A549 (cell line): ENCODE data around the gene NPAS1. TPM values are rescaled to one million over a fixed set of nuclear protein-coding genes. Genes with fewer than 3 reads are reported as not detected.

Experiments
- ATAC-seq, 2 experiments: fragments of 200-7000 bp in 1 of 2; fragments of >200 bp in 1 of 2; cut with Nextera tagmentation in 1 of 2; cut with Tn5 transposase in 1 of 2; 3 replicates each; pipeline versions ENCODE4 v1.8.0 to v1.9.1; 2018 to 2020; ENCODE audit warnings: mild to moderate bottlenecking in 1 of 2, moderate library complexity in 1 of 2
- CTCF ChIA-PET: fragments of 300-600 bp; sonication (Branson Sonifier 250); formaldehyde crosslinking; extraction: SDS; loops from one replicate; lab custom pipeline; 2021; ENCODE audit warnings: antibody characterized with exemption, inconsistent platforms; lab: Yijun Ruan, JAX
- POLR2A ChIA-PET: fragments of 350-600 bp; formaldehyde crosslinking; extraction: SDS; loops from one replicate; lab custom pipeline; 2021; ENCODE audit warnings: antibody characterized with exemption, inconsistent platforms; lab: Yijun Ruan, JAX
- DNase-seq, 2 experiments: peaks; one replicate each; pipeline versions ENCODE4 v3.0.0 to v3.0.0-alpha.2; 2011 to 2016; ENCODE audit warnings: low read depth in 1 of 2, low spot score in 1 of 2
- FAIRE-seq: peaks from 2 replicates; lab custom pipeline; 2011; peaks lifted over from hg19 to GRCh38; lab: Jason Lieb, UNC
- H3K27ac ChIP-seq, 2 experiments: fragments of >200 bp; sonication (Bioruptor Twin); formaldehyde crosslinking; 3 replicates each; pipeline ENCODE4 v1.5.1; 2016 to 2017
- H3K4me1 ChIP-seq: fragments of >200 bp; sonication (Bioruptor Twin); formaldehyde crosslinking; 3 replicates; pipeline ENCODE4 v1.6.1; 2016
- H3K4me2 ChIP-seq: fragments of >200 bp; sonication (Bioruptor Twin); formaldehyde crosslinking; 3 replicates; pipeline ENCODE4 v1.6.1; 2016
- H3K4me3 ChIP-seq: fragments of >200 bp; sonication (Bioruptor Twin); formaldehyde crosslinking; 3 replicates; pipeline ENCODE4 v1.5.1; 2016
- H3K9me3 ChIP-seq: fragments of >200 bp; sonication (Bioruptor Twin); formaldehyde crosslinking; 3 replicates; pipeline ENCODE4 v1.6.1; 2016
- ATOH8 ChIP-seq: fragments of 250-450 bp; sonication (Bioruptor Pico); IDR thresholded peaks from 2 replicates; pipeline ENCODE4 v1.5.0; 2020; ENCODE audit warnings: low read depth, mild to moderate bottlenecking, moderate library complexity
- BHLHE40 ChIP-seq: IDR thresholded peaks from 2 replicates; pipeline ENCODE4 v1.6.1; 2012; ENCODE audit warnings: low read depth, low read length, inconsistent platforms
- CBX8 ChIP-seq: fragments of 200-600 bp; sonication (generic); IDR thresholded peaks from 2 replicates; pipeline ENCODE4 v1.6.1; 2016
- CHD2 ChIP-seq: fragments of 150-350 bp; IDR thresholded peaks from 2 replicates; pipeline ENCODE4 v1.6.1; 2014; ENCODE audit warnings: low read length; ENCODE audit not compliant: partially characterized antibody
- FOSB ChIP-seq: fragments of 250-450 bp; sonication (Bioruptor Pico); IDR thresholded peaks from 2 replicates; pipeline ENCODE4 v1.5.0; 2020; ENCODE audit warnings: mild to moderate bottlenecking, moderate library complexity
- GATA3 ChIP-seq: IDR thresholded peaks from 2 replicates; pipeline ENCODE4 v1.6.1; 2012; ENCODE audit warnings: borderline replicate concordance
- HEYL ChIP-seq: fragments of 250-450 bp; sonication (Bioruptor Pico); IDR thresholded peaks from 2 replicates; pipeline ENCODE4 v1.8.0; 2021; ENCODE audit warnings: mild to moderate bottlenecking, moderate library complexity
- HOXB13 ChIP-seq: fragments of 250-450 bp; sonication (Bioruptor Pico); IDR thresholded peaks from 2 replicates; pipeline ENCODE4 v1.5.0; 2020; ENCODE audit warnings: low read depth, mild to moderate bottlenecking, moderate library complexity
- JUN ChIP-seq, 2 experiments: fragments of >200 bp; sonication (Bioruptor Twin); formaldehyde crosslinking; IDR thresholded peaks; 2 replicates in 1 of 2; 3 replicates in 1 of 2; pipeline ENCODE4 v1.6.1; 2016 to 2017
- PBX3 ChIP-seq: IDR thresholded peaks from 2 replicates; pipeline ENCODE4 v1.6.1; 2012
- POLR2AphosphoS2 ChIP-seq: conservative IDR thresholded peaks from 2 replicates; pipeline ENCODE4 v1.6.1; 2012; ENCODE audit warnings: low read length, improper control_type of control experiment, inconsistent platforms
- RARB ChIP-seq: fragments of 250-450 bp; sonication (Bioruptor Pico); IDR thresholded peaks from 2 replicates; pipeline ENCODE4 v1.8.0; 2021; ENCODE audit warnings: mild to moderate bottlenecking, moderate library complexity
- RCOR1 ChIP-seq: fragments of 150-350 bp; IDR thresholded peaks from 2 replicates; pipeline ENCODE4 v1.6.1; 2014; ENCODE audit warnings: antibody characterized with exemption, low read length, low read depth
- RFX5 ChIP-seq: fragments of 450-650 bp; IDR thresholded peaks from 2 replicates; pipeline ENCODE4 v1.7.1; 2014; ENCODE audit warnings: antibody characterized with exemption, mild to moderate bottlenecking, moderate library complexity
- RNF2 ChIP-seq: fragments of 200-600 bp; sonication (generic); IDR thresholded peaks from 2 replicates; pipeline ENCODE4 v1.6.1; 2016; ENCODE audit warnings: low read depth, mild to moderate bottlenecking, antibody characterized with exemption, moderate library complexity, borderline replicate concordance
- SMC3 ChIP-seq: fragments of >200 bp; sonication (Bioruptor Twin); formaldehyde crosslinking; IDR thresholded peaks from 3 replicates; pipeline ENCODE4 v1.6.1; 2018; ENCODE audit warnings: inconsistent platforms
- TFCP2L1 ChIP-seq: fragments of 250-450 bp; sonication (Bioruptor Pico); IDR thresholded peaks from 2 replicates; pipeline ENCODE4 v1.5.0; 2021; ENCODE audit warnings: mild to moderate bottlenecking
- ZC3H11A ChIP-seq: fragments of 450-650 bp; IDR thresholded peaks from 2 replicates; pipeline ENCODE4 v1.6.1; 2014; ENCODE audit warnings: antibody characterized with exemption, mild to moderate bottlenecking
- WGBS: methylation state at CpG from one replicate; pipeline ENCODE4 v1.1.6; 2017; ENCODE audit errors: missing lambda C conversion rate; 5-methylcytosine and 5-hydroxymethylcytosine counted together
- polyA plus RNA-seq, 4 experiments: library from polyadenylated mRNA; depleted of rRNA in 3 of 4; stranded (reverse); fragments of >200 nt; fragmentation: RNase III in 1 of 4; extraction: RNeasy Plus Mini Kit Qiagen cat#74134 plus additional on column Dnase treatment in 1 of 4; gene quantifications; 2 replicates in 3 of 4; 3 replicates in 1 of 4; pipeline ENCODE4 v1.2.3, GENCODE V29; 2011 to 2017
- TF ChIP-seq, protein P1 (sequence below): fragments of 450-650 bp; IDR thresholded peaks from 2 replicates; pipeline ENCODE4 v1.6.1; 2014; ENCODE audit warnings: antibody characterized with exemption

Gene NPAS1
- polyA plus RNA-seq, 2 of the 4 experiments (the other 2 are of a cell fraction), result 1.5 to 2.3 TPM

DNA sequence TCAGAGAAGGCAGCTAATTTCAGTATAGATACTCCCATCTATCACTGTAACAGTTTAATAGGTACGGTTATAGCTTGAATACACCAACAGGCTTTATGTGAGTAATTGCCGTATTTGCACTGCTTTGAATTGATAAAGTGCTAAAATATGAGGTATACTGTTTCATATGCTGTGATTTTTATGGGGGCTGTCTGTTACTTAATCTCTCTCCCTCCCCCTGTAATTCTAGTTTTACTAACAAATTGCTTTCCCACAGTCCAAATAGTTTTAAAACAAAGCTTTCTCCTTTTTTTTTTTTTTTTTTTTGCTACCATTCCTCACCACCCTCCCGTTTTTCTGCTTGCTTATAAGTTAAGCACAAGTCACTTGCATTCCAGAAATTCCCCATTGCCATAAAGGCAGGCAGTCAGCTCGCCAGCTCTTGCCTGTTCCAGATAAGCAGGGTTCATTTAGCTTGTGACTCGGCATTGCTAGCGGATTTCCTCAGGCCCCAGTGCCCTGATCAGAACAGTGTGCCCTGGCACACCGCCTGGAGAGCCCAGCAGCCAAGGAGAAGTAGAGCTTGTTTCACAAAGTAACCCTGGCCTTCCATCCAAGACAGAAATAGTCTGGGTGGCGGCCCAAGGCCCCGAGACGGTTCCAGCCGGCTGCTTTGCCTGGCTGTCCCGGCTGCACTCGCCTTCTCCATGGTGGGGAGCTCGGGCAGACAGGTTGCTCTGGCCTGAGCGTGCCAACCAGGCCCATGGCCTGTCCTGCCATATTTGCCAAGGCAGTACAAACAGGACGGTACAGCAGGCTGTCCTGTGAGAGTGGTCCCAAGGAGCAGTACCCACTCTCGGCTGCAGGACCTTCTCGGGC, 43.5 kb upstream of the NPAS1 start (continued):
- TF ChIP-seq HOXB13, result no peak
- no peak for TF ChIP-seq POLR2AphosphoS2

GRCh38 chr19:46976845-46977320, 42.8 kb upstream of the NPAS1 start:
- no peaks in the 10 kb centered on the region for H3K9me3 ChIP-seq
- peaks cover 38% of the 10 kb centered on the region for H3K4me1 ChIP-seq
- FAIRE-seq, result no peak
- H3K27ac ChIP-seq, result peak overlapping the region; percentile 61 to 76
- H3K4me3 ChIP-seq, result no peak overlapping the region
- no peak for DNase-seq
- peak overlapping the region; percentile 64 for H3K4me2 ChIP-seq
- POLR2A ChIA-PET, result no interaction called here
- TF ChIP-seq ATOH8 (no peak), HOXB13 (no peak), BHLHE40 (no peak), ZC3H11A (no peak), FOSB (CRISPR knock-in tag) (no peak), RFX5 (no peak), SMC3 (no peak), RARB (CRISPR knock-in tag) (no peak), CHD2 (no peak), PBX3 (no peak), HEYL (CRISPR knock-in tag) (no peak), GATA3 (no peak)
- TF ChIP-seq, protein P1, sequence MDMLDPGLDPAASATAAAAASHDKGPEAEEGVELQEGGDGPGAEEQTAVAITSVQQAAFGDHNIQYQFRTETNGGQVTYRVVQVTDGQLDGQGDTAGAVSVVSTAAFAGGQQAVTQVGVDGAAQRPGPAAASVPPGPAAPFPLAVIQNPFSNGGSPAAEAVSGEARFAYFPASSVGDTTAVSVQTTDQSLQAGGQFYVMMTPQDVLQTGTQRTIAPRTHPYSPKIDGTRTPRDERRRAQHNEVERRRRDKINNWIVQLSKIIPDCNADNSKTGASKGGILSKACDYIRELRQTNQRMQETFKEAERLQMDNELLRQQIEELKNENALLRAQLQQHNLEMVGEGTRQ, result no peak
- TF ChIP-seq, all 56 proteins: peak for 0
- peak; percentile 8 to 47; a peak in 3 of 6 replicates for ATAC-seq
- WGBS, result 72% methylated on average over 8 of the region's 8 CpGs
- CTCF ChIA-PET, result interaction anchor here (0.5 to 11.5 kb wide), 12 partner anchors 11 to 272 kb away, joined by 3 to 156 read pairs (median 4); no protein-coding TSS in a partner anchor

DNA sequence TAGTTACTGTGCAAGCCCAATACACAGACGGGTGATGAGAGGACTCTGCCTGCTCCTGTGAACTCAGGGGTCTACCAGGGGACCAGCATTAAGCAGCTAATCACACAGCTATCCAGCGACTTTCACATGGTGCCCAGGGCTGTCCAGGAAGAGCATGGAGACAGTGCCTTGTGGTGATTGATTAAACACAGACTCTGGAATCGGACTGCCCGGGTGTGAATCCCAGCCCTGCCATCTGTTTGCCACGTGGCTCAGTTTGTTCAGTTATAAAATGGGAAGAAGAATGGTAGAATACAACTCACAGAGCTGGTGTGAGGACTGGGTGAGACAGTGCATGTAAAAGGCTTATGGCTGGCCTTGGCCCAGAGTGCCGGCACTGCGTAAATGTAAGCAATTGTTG, 42.1 kb upstream of the NPAS1 start:
- H3K27ac ChIP-seq, result peak overlapping the region; percentile 61 to 76; a peak in 4 of 6 replicates

DNA sequence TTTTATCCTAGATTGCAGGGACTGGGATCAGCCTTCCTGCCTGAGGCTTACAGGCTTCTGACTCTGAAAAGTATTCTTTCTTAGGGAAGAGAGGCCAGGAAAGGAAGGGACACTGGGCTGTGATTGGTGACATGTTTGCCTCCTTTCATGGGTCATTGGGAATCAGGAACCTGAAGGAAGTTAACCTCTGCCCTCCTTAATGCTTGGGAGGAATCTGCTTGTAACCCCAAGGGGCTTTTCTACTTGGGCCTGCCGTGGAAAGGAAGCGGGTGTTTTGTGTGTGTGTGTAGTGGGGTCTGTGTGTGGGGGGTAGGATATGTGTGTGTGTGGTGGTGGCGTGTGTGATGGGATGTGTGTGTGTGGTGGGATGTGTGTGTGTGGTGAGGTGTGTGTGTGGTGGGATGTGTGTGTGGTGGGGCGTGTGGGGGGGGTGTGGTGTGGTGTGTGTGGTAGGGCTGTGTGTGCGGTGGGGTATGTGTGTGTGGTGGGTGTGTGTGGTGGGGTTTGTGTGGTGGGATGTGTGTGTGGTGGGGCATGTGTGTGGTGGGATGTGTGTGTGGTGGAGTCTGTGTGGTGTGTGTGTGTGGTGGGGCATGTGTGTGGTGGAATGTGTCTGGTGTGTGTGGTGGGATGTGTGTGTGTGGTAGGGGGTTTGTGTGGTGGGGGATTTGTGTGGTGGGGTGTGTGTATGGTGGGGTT, 41.3 kb upstream of the NPAS1 start:
- ATAC-seq (no peak), FAIRE-seq (no peak)
- CTCF ChIA-PET, result interaction anchor here (1.6 to 11.5 kb wide), 4 partner anchors 10 to 98 kb away, joined by 3 to 156 read pairs (median 6); no protein-coding TSS in a partner anchor

More for the DNA sequence above, 42.1 kb upstream of the NPAS1 start:
- no peak for DNase-seq
- TF ChIP-seq RCOR1, result no peak
- Histone ChIP-seq H3K4me3 (no peak overlapping the region), H3K4me2 (no peak overlapping the region; the same call in 2 of the 3 replicates), H3K4me1 (peaks cover 44% of the 10 kb centered on the region), H3K9me3 (no peaks in the 10 kb centered on the region)
- ChIA-PET CTCF (interaction anchor here (0.7 to 11.5 kb wide), 8 partner anchors 11 to 273 kb away, joined by 3 to 156 read pairs (median 4); no protein-coding TSS in a partner anchor), POLR2A (no interaction called here)
- FAIRE-seq, result no peak
- ATAC-seq, result no peak; a peak in 1 of 6 replicates
- 80% methylated on average over 7 of the region's 7 CpGs for WGBS

More for the DNA sequence above, 41.3 kb upstream of the NPAS1 start:
- peaks cover 52% of the 10 kb centered on the region for H3K4me1 ChIP-seq
- no peak for DNase-seq
- TF ChIP-seq JUN (IDR thresholded peaks at IDR 0.05), result no peak
- no peak for TF ChIP-seq CBX8
- no peak for TF ChIP-seq RNF2
- no peak for TF ChIP-seq TFCP2L1 (CRISPR knock-in tag)
- TF ChIP-seq HOXB13, result no peak
- TF ChIP-seq, all 56 proteins: peak for 0
- 96% methylated on average over 5 of the region's 5 CpGs for WGBS
- H3K4me3 ChIP-seq, result no peak overlapping the region
- H3K9me3 ChIP-seq, result no peaks in the 10 kb centered on the region
- H3K4me2 ChIP-seq, result no peak overlapping the region
- peak overlapping the region in 1 of 2 experiments; percentile 76; a peak in 3 of 6 replicates for H3K27ac ChIP-seq
- POLR2A ChIA-PET, result no interaction called here
